HL-60 (cell line): ENCODE data around the gene MYL12A.
A peak's percentile ranks its signal among the peaks of the same experiment; 100 is the strongest.

Experiments used
- DNase-seq, 2 experiments: peaks; one replicate each; pipeline ENCODE4 v3.0.0-alpha.2; 2010 to 2020; ENCODE audit warnings: low read depth in 1 of 2, low spot score in 1 of 2
- H3K27ac ChIP-seq: fragments of 250-450 bp; sonication (Bioruptor Pico); replicated peaks from 2 replicates; pipeline ENCODE4 v1.5.1; 2020; ENCODE audit warnings: mild to moderate bottlenecking, moderate library complexity
- H3K27me3 ChIP-seq: fragments of 250-450 bp; sonication (Bioruptor Pico); 2 replicates; pipeline ENCODE4 v1.5.1; 2021; ENCODE audit warnings: mild to moderate bottlenecking, moderate library complexity; ENCODE audit not compliant: insufficient read depth, poor library complexity, severe bottlenecking
- H3K4me3 ChIP-seq: replicated peaks from 2 replicates; pipeline ENCODE4 v1.5.1; 2011; ENCODE audit warnings: mild to moderate bottlenecking, control low read depth, low read length; ENCODE audit not compliant: insufficient read depth
- GABPA ChIP-seq: IDR thresholded peaks from 2 replicates; pipeline ENCODE4 v1.6.1; 2012; ENCODE audit warnings: low read depth
- POLR2AphosphoS5 ChIP-seq: IDR thresholded peaks from 2 replicates; pipeline ENCODE4 v1.6.1; 2012; ENCODE audit warnings: low read depth
- SPI1 ChIP-seq: IDR thresholded peaks from 2 replicates; pipeline ENCODE4 v1.6.1; 2012; ENCODE audit warnings: low read depth, mild to moderate bottlenecking, borderline replicate concordance
- TF ChIP-seq, protein P1 (sequence below): IDR thresholded peaks from one replicate; pipeline ENCODE4 v1.5.1; 2011; ENCODE audit warnings: low read length, control low read depth, inconsistent platforms; ENCODE audit not compliant: insufficient read depth
- TF ChIP-seq, protein P2 (sequence below): IDR thresholded peaks from 2 replicates; pipeline ENCODE4 v1.6.1; 2012; ENCODE audit warnings: low read depth; ENCODE audit not compliant: insufficient replicate concordance

Gene MYL12A

DNA sequence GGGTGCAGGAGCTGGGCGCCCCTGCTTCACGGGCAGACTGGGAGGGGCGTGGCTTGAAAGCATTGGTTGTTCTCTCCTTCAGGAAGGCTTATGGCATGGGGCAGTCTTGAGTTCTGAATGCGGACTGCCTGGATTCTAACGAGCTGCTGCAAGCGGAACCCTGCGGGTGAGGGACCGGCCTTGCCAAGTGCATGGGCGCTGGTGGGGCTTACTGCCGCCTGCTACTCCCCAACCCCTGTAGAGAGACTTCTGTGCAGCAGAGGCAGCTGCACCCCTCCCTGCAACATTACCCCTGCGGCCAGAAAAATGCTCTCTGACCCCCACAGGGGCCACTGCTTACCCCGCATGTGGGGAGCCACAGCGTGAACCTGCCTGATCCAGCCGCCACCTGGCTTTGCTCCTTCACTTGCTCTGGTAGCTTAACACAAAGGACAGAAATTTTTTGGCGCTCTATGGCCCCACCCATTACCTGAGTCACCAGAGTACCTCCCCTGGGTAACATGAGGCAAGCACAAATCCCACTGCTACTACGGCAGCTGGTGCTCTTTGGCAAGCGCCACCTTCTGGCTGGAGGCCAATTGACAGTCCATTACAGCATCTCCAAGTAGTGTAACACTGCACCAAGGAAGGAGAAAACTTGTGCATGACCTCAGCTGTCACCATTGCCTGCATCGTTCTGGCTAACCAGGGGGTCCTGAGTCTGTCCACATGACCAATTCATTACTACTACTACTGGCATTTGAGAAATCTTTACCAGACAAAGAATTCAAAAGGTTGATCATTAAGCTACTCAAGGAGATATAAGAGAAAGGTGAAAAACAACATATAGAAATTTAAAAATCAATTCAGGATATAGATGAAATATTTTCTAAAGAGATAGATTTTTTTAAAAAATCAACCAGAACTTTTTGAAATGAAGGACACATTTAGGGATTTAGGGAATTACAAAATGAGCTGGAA is 49.7 kb downstream of the MYL12A start:
- TF ChIP-seq GABPA (no peak), POLR2AphosphoS5 (peak; percentile 90), SPI1 (no peak)
- TF ChIP-seq, protein P1, sequence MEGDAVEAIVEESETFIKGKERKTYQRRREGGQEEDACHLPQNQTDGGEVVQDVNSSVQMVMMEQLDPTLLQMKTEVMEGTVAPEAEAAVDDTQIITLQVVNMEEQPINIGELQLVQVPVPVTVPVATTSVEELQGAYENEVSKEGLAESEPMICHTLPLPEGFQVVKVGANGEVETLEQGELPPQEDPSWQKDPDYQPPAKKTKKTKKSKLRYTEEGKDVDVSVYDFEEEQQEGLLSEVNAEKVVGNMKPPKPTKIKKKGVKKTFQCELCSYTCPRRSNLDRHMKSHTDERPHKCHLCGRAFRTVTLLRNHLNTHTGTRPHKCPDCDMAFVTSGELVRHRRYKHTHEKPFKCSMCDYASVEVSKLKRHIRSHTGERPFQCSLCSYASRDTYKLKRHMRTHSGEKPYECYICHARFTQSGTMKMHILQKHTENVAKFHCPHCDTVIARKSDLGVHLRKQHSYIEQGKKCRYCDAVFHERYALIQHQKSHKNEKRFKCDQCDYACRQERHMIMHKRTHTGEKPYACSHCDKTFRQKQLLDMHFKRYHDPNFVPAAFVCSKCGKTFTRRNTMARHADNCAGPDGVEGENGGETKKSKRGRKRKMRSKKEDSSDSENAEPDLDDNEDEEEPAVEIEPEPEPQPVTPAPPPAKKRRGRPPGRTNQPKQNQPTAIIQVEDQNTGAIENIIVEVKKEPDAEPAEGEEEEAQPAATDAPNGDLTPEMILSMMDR = peak; percentile 100
- TF ChIP-seq, protein P2, sequence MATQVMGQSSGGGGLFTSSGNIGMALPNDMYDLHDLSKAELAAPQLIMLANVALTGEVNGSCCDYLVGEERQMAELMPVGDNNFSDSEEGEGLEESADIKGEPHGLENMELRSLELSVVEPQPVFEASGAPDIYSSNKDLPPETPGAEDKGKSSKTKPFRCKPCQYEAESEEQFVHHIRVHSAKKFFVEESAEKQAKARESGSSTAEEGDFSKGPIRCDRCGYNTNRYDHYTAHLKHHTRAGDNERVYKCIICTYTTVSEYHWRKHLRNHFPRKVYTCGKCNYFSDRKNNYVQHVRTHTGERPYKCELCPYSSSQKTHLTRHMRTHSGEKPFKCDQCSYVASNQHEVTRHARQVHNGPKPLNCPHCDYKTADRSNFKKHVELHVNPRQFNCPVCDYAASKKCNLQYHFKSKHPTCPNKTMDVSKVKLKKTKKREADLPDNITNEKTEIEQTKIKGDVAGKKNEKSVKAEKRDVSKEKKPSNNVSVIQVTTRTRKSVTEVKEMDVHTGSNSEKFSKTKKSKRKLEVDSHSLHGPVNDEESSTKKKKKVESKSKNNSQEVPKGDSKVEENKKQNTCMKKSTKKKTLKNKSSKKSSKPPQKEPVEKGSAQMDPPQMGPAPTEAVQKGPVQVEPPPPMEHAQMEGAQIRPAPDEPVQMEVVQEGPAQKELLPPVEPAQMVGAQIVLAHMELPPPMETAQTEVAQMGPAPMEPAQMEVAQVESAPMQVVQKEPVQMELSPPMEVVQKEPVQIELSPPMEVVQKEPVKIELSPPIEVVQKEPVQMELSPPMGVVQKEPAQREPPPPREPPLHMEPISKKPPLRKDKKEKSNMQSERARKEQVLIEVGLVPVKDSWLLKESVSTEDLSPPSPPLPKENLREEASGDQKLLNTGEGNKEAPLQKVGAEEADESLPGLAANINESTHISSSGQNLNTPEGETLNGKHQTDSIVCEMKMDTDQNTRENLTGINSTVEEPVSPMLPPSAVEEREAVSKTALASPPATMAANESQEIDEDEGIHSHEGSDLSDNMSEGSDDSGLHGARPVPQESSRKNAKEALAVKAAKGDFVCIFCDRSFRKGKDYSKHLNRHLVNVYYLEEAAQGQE = peak; percentile 76
- Histone ChIP-seq H3K27ac (peak overlapping the region; percentile 77), H3K27me3 (no peaks in the 10 kb centered on the region), H3K4me3 (peak overlapping the region; percentile 71)
- peak; percentile 98 to 99 for DNase-seq

DNA sequence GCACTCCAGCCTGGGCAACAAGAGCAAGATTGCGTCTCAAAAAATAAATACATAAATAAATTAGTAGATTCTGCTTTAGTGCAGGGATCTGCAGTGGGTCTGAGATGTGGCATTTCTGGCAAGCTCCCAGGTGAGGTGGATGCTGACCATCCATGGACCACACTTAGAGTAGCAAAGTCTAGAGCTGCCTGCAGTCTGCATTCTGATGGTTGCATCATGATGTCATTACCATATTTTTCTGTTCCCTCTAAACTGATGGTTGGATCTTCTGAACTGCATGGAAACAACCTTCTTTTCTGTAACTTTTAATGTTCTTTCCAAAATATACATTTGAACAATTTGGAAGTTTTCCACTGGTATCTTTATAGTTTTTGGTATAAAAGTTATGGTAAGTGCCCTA is 57.2 kb downstream of the MYL12A start:
- no peak overlapping the region for H3K27ac ChIP-seq
- no peaks in the 10 kb centered on the region for H3K27me3 ChIP-seq
- H3K4me3 ChIP-seq = no peak overlapping the region
- no peak for DNase-seq
- TF ChIP-seq, protein P1 = no peak
- TF ChIP-seq POLR2AphosphoS5 (no peak), GABPA (no peak), SPI1 (no peak)
- TF ChIP-seq, protein P2 = no peak

DNA sequence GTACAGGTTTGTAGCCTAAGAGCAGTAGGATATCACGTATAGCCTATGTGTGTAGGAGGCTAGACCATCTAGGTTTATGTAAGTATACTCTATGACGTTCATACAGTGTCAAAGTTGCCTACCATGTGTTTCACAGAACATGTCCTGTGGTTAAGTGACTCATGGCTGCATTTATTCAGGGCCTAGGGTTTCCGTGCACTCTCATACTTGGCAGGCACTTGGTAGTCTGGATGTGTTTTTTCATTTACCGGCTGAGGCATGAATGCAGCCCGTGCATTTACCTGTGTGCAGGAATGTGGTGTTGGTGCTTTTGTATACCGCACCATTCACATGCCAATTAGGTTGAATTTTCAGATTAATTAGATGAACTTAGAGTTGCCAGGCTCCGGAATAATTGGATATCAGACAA is 57.8 kb downstream of the MYL12A start:
- DNase-seq = no peak
- H3K27me3 ChIP-seq = no peaks in the 10 kb centered on the region
- H3K27ac ChIP-seq = no peak overlapping the region
- no peak overlapping the region for H3K4me3 ChIP-seq
- TF ChIP-seq GABPA (no peak), POLR2AphosphoS5 (no peak), SPI1 (no peak)
- TF ChIP-seq, protein P1 = no peak
- TF ChIP-seq, protein P2 = no peak
